Effector memory CD4-positive, alpha-beta T cell (primary cell): ENCODE measurements around the gene SLC17A9.
"Not testable (repeated sequence)": the region's sequence is repeated elsewhere in the genome, so short reads cannot be mapped to it uniquely, and the experiment has no call there.

ENCODE experiments used
- DNase-seq, 3 donors: peaks; one replicate each; pipeline ENCODE4 v3.0.0-alpha.2; 2020
- H3K27ac ChIP-seq: 2 replicates; pipeline ENCODE4 v1.7.0; 2013; ENCODE audit warnings: mild to moderate bottlenecking, low read length, moderate library complexity; ENCODE audit not compliant: insufficient read depth, poor library complexity, severe bottlenecking
- H3K27me3 ChIP-seq: replicated peaks from 2 replicates; pipeline ENCODE4 v1.7.0; 2013; ENCODE audit warnings: mild to moderate bottlenecking, low read length; ENCODE audit not compliant: insufficient read depth, control insufficient read depth, poor library complexity, severe bottlenecking
- H3K36me3 ChIP-seq: 2 replicates; pipeline ENCODE4 v1.7.0; 2013; ENCODE audit warnings: mild to moderate bottlenecking, low read length, moderate library complexity; ENCODE audit not compliant: control insufficient read depth, insufficient read depth
- H3K4me1 ChIP-seq: 2 replicates; pipeline ENCODE4 v1.7.0; 2013; ENCODE audit warnings: low read length, mild to moderate bottlenecking; ENCODE audit not compliant: control insufficient read depth, insufficient read depth, poor library complexity, severe bottlenecking
- H3K4me3 ChIP-seq: 2 replicates; pipeline ENCODE4 v1.7.0; 2013; ENCODE audit warnings: low read length, low read depth, mild to moderate bottlenecking; ENCODE audit not compliant: insufficient read depth, poor library complexity, severe bottlenecking
- H3K9me3 ChIP-seq: 2 replicates; pipeline ENCODE4 v1.7.0; 2013; ENCODE audit warnings: mild to moderate bottlenecking, low read length, moderate library complexity; ENCODE audit not compliant: control insufficient read depth

SLC17A9 gene

DNA sequence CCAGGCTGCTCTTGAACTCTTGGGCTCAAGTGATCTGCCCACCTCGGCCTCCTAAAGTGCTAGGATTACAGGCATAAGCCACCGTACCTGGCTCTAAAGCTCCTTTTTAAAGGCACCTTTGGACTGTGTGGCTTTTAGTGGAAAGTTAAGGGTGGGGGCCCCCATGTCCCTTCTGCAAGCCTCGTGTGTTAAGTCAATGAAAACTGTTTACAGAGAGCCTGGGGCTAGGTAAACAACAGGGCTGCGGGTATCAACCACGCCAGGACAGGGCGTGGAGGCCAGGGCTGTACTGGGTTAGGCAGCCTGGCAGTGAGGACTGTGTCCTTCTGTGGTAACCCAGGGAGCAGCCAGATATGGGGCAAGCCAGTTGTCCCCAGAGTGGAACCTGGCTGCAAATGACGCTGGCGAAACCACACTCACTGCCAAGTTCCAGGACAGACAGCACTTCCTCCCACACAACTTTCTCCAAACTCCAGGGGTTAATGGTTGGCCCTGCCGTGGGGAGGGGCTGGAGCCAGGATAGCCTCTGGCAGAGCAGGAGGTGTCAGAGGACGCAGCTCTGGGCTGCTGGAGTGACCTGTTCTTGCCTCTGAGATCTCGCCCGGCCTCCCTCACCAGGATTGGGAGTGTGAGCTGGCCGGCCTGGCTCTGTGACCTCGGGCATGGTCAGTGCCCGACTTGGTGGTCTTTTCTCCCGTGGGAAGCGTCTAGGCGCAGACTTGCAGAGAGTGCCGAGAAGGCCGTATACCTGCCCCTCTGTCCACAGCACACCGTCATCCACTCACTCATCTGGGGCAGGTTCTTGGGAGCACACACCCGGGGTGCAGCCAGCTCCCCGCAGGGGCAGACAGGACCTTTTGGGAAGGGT lies 3.2 kb downstream of the SLC17A9 start:
- Histone ChIP-seq H3K4me3 (no peak overlapping the region), H3K4me1 (peaks cover 26% of the 10 kb centered on the region), H3K36me3 (no peaks in the 10 kb centered on the region), H3K27me3 (no peaks in the 10 kb centered on the region), H3K27ac (no peak overlapping the region), H3K9me3 (no peaks in the 10 kb centered on the region)
- DNase-seq, result no peak

DNA sequence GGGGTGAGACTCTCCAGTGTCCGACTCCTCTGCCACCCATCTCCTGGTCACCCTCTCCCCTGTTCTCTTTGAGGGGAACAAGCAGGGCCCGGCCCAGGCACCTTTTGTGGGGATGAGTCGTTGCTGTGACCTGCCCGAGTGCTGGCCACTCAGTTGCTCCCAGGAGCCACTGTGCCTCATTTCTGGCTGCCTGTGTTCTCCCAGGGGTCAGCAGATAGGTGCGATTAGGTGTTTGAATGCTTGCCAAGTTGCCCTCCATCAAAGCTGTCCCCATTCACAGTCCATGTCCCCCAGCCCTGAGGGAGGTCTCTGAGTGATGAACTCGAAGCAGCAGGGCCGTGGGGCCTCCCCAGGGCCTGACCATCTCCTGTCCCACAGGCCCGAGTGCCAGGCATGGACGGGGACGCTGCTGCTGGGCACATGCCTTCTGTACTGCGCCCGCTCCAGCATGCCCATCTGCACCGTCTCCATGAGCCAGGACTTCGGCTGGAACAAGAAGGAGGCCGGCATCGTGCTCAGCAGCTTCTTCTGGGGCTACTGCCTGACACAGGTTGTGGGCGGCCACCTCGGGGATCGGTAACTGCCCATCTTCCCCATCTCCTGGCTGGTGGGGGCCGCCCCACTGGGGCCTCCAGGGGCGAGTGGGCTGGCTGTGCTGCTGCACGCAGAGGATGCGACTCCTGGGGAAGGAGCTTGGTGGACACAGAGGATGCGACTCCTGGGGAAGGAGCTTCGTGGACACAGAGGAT lies 4.1 kb downstream of the SLC17A9 start:
- H3K4me1 ChIP-seq, result peaks cover 26% of the 10 kb centered on the region
- DNase-seq, result no peak
- no peaks in the 10 kb centered on the region for H3K9me3 ChIP-seq
- no peaks in the 10 kb centered on the region for H3K36me3 ChIP-seq
- H3K4me3 ChIP-seq, result no peak overlapping the region
- no peak overlapping the region for H3K27ac ChIP-seq
- H3K27me3 ChIP-seq, result no peaks in the 10 kb centered on the region

DNA sequence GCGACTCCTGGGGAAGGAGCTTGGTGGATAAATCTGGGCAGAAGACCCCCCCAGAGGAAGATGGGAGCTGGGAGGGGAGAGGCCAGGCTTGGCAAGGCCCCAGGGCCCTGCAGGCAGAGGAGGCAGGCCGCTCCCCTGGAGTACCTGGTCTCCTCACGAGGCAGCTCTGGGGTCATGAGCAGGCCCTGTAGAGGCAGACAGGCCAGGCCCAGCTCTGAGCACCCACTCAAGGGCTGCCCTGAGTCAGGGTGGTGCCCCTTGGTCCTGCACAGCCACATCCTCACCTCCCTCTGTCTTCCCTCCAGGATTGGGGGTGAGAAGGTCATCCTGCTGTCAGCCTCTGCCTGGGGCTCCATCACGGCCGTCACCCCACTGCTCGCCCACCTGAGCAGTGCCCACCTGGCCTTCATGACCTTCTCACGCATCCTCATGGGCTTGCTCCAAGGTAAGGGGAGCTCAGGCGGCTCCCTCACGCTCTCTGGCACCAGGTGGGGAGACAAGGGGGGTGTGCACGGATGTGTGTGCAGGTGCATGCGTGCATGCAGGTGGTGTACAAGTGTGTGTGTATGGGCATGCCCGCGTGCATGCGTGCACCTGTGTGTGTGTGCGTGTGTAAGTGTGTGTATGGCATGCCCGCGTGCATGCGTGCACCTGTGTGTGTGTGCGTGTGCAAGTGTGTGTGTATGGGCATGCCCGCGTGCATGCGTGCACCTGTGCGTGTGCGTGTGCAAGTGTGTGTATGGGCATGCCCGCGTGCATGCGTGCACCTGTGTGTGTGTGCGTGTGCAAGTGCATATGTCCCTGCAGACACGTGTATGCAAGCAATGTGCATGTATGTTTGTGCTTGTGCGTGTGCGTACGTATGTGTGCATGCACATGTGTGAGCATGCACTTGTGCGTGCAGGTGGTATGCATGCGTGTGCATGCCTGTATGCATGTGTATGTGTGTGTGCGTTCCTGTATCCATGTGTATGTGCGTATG lies 4.9 kb downstream of the SLC17A9 start:
- H3K27me3 ChIP-seq, result no peaks in the 10 kb centered on the region
- H3K9me3 ChIP-seq, result no peaks in the 10 kb centered on the region
- H3K36me3 ChIP-seq, result no peaks in the 10 kb centered on the region
- DNase-seq, result no peak
- no peak overlapping the region for H3K27ac ChIP-seq
- no peak overlapping the region for H3K4me3 ChIP-seq
- H3K4me1 ChIP-seq, result peaks cover 23% of the 10 kb centered on the region

DNA sequence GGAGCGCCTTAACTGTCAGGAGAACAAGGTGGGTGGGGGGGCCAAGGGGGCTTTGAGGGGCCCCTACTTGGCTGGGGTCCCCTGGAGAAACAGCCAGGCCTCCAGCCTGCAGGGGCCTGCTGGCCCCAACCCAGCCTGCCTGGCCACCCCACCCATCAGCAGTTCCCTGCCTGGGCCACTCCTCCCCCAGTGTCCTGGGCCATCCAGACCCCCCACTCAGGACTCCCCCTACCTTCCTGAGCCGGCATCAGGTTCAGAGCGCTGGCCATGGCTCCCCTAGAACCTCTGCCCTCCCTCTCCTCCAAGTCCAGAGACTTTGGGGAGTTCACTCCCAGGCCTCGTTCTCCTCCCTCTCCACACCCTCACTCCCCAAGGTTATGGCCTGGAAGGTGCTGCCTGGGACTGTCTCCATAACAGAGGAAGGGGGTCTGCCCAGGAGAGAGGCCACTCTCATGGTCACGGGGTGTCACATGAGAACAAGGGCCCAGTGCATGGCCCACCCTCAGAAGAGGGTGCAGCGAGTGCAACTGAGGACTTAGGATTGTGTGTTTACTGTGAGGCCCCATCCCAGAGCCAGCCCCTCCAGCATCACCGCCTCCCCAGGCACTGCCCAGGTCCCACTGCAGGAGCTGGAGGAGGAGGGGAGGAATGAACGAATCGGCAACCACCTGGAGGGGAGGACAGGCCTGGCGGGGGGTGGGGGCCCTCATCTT lies 6.0 kb downstream of the SLC17A9 start:
- Histone ChIP-seq H3K4me1 (peaks cover 14% of the 10 kb centered on the region), H3K4me3 (no peak overlapping the region), H3K9me3 (no peaks in the 10 kb centered on the region), H3K27ac (no peak overlapping the region), H3K36me3 (no peaks in the 10 kb centered on the region), H3K27me3 (no peaks in the 10 kb centered on the region)
- DNase-seq, result no peak

DNA sequence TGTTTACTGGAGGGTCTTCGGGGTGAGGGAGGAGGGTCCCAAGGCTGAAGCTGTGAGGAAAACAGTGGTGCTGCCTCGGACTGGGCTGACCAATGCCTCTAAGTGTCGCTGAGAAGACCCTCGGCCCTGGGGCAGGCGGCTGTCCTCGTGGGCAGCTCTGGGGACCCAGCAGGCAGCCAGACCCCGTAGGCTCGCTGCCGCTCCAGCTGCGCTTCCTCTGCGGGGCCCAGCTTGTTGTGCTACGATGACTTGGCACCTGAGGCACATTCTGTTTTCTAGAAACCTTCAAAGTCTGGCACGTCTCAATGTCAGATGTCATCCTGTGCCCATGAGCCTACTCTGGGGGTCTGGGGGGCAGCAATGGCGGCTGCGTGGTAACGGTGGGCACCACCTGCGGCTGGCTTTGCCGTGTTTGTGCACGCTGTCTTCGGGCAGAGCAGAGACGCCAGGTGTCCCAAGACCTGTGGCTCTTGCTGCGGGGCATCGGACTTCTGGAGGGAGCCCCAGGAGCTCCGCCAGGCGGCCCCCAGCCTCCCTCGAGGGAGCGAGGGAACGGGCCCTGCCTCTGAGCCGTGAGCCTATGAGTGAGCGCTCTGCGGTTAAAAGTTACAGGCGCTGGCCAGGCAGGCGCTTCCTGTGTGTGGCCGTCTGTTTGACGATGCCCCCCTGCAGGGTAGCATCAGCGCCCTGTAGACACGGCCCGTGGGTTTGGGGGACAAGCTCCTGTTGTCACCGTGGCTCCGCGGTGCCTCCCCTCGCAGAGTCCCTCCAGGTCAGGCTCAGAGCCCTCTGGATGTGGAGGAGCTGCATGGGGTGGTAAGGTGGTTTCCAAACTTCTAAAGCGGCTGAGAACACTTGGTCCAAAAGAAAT lies 6.8 kb downstream of the SLC17A9 start:
- Histone ChIP-seq H3K27ac (no peak overlapping the region), H3K4me1 (peaks cover 6% of the 10 kb centered on the region), H3K4me3 (no peak overlapping the region), H3K27me3 (no peaks in the 10 kb centered on the region), H3K36me3 (no peaks in the 10 kb centered on the region), H3K9me3 (no peaks in the 10 kb centered on the region)
- no peak for DNase-seq

DNA sequence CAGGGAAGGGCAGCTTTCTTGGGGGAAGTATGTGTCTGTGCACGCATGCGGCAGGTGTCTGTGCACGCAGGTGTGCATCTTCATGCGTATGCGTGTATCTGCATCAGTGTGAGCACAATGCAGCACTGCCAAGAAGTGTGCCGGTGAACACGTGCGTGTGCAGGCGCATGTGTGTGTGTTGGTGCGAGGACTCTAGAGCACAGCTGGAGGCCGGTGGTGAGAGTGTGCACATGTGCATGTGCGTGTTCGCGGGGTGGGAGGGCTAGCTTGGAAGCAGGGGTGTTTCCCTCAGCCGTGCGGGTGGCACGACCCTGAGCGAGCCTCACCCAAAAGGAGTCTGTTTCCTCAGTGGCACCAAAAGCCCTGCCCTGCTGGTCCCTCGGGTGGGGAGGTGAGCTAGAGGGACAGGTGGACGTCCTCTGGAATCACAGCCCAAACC lies 7.5 kb downstream of the SLC17A9 start:
- DNase-seq, result no peak
- H3K27me3 ChIP-seq, result no peaks in the 10 kb centered on the region
- no peak overlapping the region for H3K4me3 ChIP-seq
- H3K4me1 ChIP-seq, result no peaks in the 10 kb centered on the region
- no peaks in the 10 kb centered on the region for H3K9me3 ChIP-seq
- H3K27ac ChIP-seq, result no peak overlapping the region
- H3K36me3 ChIP-seq, result no peaks in the 10 kb centered on the region

DNA sequence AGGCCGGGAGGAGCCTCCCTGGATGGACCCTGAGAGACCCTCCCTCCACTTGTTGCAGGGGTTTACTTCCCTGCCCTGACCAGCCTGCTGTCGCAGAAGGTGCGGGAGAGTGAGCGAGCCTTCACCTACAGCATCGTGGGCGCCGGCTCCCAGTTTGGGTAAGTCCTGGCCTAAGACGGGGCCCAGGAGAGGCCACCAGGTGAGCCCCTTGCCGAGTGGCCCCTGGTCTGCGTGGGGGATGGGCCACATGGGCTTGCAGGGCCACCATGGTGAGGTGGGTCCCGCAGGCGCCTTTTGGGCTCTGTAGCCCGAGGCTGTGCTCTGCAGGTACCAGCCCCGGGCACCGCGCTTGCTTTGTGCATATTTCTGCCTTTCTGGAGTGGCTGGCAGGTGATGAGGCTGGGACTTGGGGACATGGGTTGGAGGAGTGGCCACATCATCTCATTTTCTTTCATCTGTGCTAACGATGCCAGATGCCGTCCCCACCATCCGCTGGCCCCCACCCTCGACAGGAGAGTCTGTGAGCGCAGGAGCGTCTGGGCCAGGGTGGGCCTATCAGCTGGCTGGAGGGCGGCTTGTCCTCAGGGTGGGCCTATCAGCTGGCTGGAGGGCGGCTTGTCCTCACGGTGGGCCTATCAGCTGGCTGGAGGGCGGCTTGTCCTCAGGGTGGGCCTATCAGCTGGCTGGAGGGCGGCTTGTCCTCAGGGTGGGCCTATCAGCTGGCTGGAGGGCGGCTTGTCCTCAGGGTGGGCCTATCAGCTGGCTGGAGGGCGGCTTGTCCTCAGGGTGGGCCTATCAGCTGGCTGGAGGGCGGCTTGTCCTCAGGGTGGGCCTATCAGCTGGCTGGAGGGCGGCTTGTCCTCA lies 8.2 kb downstream of the SLC17A9 start:
- not testable (repeated sequence) for H3K36me3 ChIP-seq, H3K9me3 ChIP-seq, H3K27ac ChIP-seq, H3K4me1 ChIP-seq, H3K27me3 ChIP-seq, DNase-seq, H3K4me3 ChIP-seq

DNA sequence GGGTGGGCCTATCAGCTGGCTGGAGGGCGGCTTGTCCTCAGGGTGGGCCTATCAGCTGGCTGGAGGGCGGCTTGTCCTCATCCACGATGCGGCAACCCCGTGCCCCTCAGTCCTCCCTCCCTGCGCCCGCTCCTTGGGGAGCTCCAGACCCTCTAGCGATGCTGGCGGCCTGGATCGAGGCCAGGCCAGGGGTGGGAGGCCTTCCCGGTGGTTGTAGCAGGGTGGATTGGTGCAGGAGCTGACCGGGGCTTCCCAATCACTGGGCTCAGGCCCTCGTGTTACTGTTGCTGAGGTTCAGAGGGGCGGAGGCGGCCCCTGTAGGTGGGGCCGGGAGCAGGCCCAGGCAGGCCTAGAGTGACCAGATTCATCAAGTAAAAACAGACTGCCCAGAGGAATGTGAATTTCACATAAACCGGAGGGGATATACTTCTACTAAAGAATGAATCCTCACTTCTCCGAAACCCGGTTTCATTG lies 8.8 kb downstream of the SLC17A9 start:
- H3K4me1 ChIP-seq, result no peaks in the 10 kb centered on the region
- H3K27ac ChIP-seq, result no peak overlapping the region
- no peak overlapping the region for H3K4me3 ChIP-seq
- no peak for DNase-seq
- H3K27me3 ChIP-seq, result no peaks in the 10 kb centered on the region
- no peaks in the 10 kb centered on the region for H3K36me3 ChIP-seq
- no peaks in the 10 kb centered on the region for H3K9me3 ChIP-seq
